IMR-90 (cell line): Measurements from ENCODE around the gene ARPP21. TPM values are rescaled to one million over a fixed set of nuclear protein-coding genes. Genes with fewer than 3 reads are reported as not detected.

Experiments
- ATAC-seq: fragments of 200-7000 bp; cut with Tn5 transposase; 2 replicates; pipeline ENCODE4 v1.9.1; 2020; ENCODE audit warnings: low read depth, mild to moderate bottlenecking, moderate library complexity
- BruUV-seq: library from RNA; stranded (reverse); fragments of 400-500 nt; replicated peaks from 2 replicates; lab custom pipeline; 2021; lab: Mats Ljungman, UMichigan
- CTCF ChIA-PET: fragments of 300-600 bp; formaldehyde crosslinking; extraction: SDS; loops from one replicate; lab custom pipeline; 2021; ENCODE audit warnings: antibody characterized with exemption; lab: Yijun Ruan, JAX
- POLR2A ChIA-PET: fragments of 300-600 bp; sonication (Branson Sonifier 250); formaldehyde crosslinking; loops from one replicate; lab custom pipeline; 2022; ENCODE audit warnings: antibody characterized with exemption; ENCODE audit not compliant: unreplicated experiment; lab: Charles Lee
- DNase-seq: peaks from one replicate; pipeline ENCODE4 v3.0.0; 2013
- H2AFZ ChIP-seq: replicated peaks from 2 replicates; pipeline ENCODE3; 2013; ENCODE audit warnings: low read length, mild to moderate bottlenecking; ENCODE audit not compliant: poor library complexity
- H2AK5ac ChIP-seq: 2 replicates; pipeline ENCODE4 v1.6.1; 2013; ENCODE audit warnings: low read depth, low read length, inconsistent platforms
- H2AK9ac ChIP-seq: replicated peaks from 2 replicates; pipeline ENCODE3; 2013; ENCODE audit warnings: mild to moderate bottlenecking, low read depth, low read length, moderate library complexity; ENCODE audit not compliant: poor library complexity
- H2BK120ac ChIP-seq: 2 replicates; pipeline ENCODE4 v1.6.1; 2013; ENCODE audit warnings: low read depth, low read length, inconsistent platforms
- H2BK15ac ChIP-seq: 3 replicates; pipeline ENCODE4 v1.6.1; 2013; ENCODE audit warnings: low read depth, low read length, inconsistent platforms
- H2BK20ac ChIP-seq: 2 replicates; pipeline ENCODE4 v1.6.1; 2013; ENCODE audit warnings: low read depth, mild to moderate bottlenecking, inconsistent platforms, low read length, moderate library complexity
- H2BK5ac ChIP-seq: 2 replicates; pipeline ENCODE4 v1.6.1; 2013; ENCODE audit warnings: mild to moderate bottlenecking, low read depth, low read length, inconsistent platforms; ENCODE audit not compliant: poor library complexity, severe bottlenecking
- H3K14ac ChIP-seq: replicated peaks from 2 replicates; pipeline ENCODE4 v1.6.1; 2013; ENCODE audit warnings: low read depth, low read length, inconsistent platforms
- H3K18ac ChIP-seq: 2 replicates; pipeline ENCODE4 v1.6.1; 2013; ENCODE audit warnings: low read depth, low read length, control low read depth
- H3K23ac ChIP-seq: 2 replicates; pipeline ENCODE4 v1.6.1; 2013; ENCODE audit warnings: low read depth, low read length, inconsistent platforms
- H3K27ac ChIP-seq: 2 replicates; pipeline ENCODE4 v1.5.1; 2013; ENCODE audit warnings: mild to moderate bottlenecking, control low read depth, low read length; ENCODE audit not compliant: insufficient read depth
- H3K27me3 ChIP-seq: 2 replicates; pipeline ENCODE4 v1.6.1; 2013; ENCODE audit warnings: low read length; ENCODE audit not compliant: control insufficient read depth, insufficient read depth
- H3K36me3 ChIP-seq: 2 replicates; pipeline ENCODE4 v1.6.1; 2013; ENCODE audit warnings: low read length, mixed read lengths; ENCODE audit not compliant: control insufficient read depth, insufficient read depth
- H3K4ac ChIP-seq: 2 replicates; pipeline ENCODE4 v1.6.1; 2013; ENCODE audit warnings: low read depth, low read length, inconsistent platforms
- H3K4me1 ChIP-seq: 2 replicates; pipeline ENCODE4 v1.6.1; 2013; ENCODE audit warnings: low read length, mixed read lengths; ENCODE audit not compliant: control insufficient read depth, insufficient read depth
- H3K4me2 ChIP-seq: 2 replicates; pipeline ENCODE4 v1.6.1; 2013; ENCODE audit warnings: low read depth, mild to moderate bottlenecking, control low read depth, low read length, moderate library complexity
- H3K4me3 ChIP-seq: 2 replicates; pipeline ENCODE4 v1.5.1; 2013; ENCODE audit warnings: low read depth, mild to moderate bottlenecking, control low read depth, low read length, moderate library complexity; ENCODE audit not compliant: insufficient read depth
- H3K56ac ChIP-seq: 2 replicates; pipeline ENCODE4 v1.6.1; 2013; ENCODE audit warnings: low read length, inconsistent platforms; ENCODE audit not compliant: insufficient read depth; ENCODE audit errors: extremely low read depth
- H3K79me1 ChIP-seq, 2 experiments: 2 replicates each; pipeline ENCODE4 v1.6.1; 2013; ENCODE audit warnings: low read length in 2 of 2, inconsistent platforms in 1 of 2, low read depth in 1 of 2
- H3K9ac ChIP-seq: 2 replicates; pipeline ENCODE4 v1.6.1; 2013; ENCODE audit warnings: low read depth, low read length, control low read depth
- H3K9me1 ChIP-seq: 2 replicates; pipeline ENCODE4 v1.6.1; 2013; ENCODE audit warnings: low read length, inconsistent platforms; ENCODE audit not compliant: insufficient read depth
- H3K9me3 ChIP-seq: 2 replicates; pipeline ENCODE4 v1.6.1; 2013; ENCODE audit warnings: low read length; ENCODE audit not compliant: control insufficient read depth, insufficient read depth
- H4K20me1 ChIP-seq: 2 replicates; pipeline ENCODE4 v1.6.1; 2013; ENCODE audit warnings: low read length, inconsistent platforms; ENCODE audit not compliant: insufficient read depth
- H4K5ac ChIP-seq: 2 replicates; pipeline ENCODE4 v1.6.1; 2013; ENCODE audit warnings: mild to moderate bottlenecking, low read depth, low read length, control low read depth
- H4K8ac ChIP-seq, 2 experiments: 2 replicates each; pipeline ENCODE4 v1.6.1; 2013; ENCODE audit warnings: low read depth in 2 of 2, low read length in 2 of 2, control low read depth in 1 of 2, inconsistent platforms in 1 of 2
- H4K91ac ChIP-seq: 2 replicates; pipeline ENCODE4 v1.6.1; 2013; ENCODE audit warnings: low read depth, low read length, inconsistent platforms; ENCODE audit not compliant: insufficient read depth
- BHLHE40 ChIP-seq: fragments of 150-350 bp; IDR thresholded peaks from 2 replicates; pipeline ENCODE4 v1.6.1; 2016; ENCODE audit warnings: mild to moderate bottlenecking, low read depth, low read length
- CEBPB ChIP-seq: IDR thresholded peaks from 2 replicates; pipeline ENCODE4 v1.6.1; 2012; ENCODE audit warnings: low read depth, low read length, improper control_type of control experiment
- CHD1 ChIP-seq: IDR thresholded peaks from 2 replicates; pipeline ENCODE4 v1.6.1; 2012; ENCODE audit warnings: low read depth, low read length, improper control_type of control experiment
- FOS ChIP-seq: fragments of 150-350 bp; IDR thresholded peaks from 2 replicates; pipeline ENCODE4 v1.6.1; 2016; ENCODE audit warnings: low read depth, low read length
- MAFK ChIP-seq: IDR thresholded peaks from 2 replicates; pipeline ENCODE4 v1.6.1; 2012; ENCODE audit warnings: low read depth, low read length, improper control_type of control experiment
- MAZ ChIP-seq: IDR thresholded peaks from 2 replicates; pipeline ENCODE4 v1.6.1; 2012; ENCODE audit warnings: low read depth, mild to moderate bottlenecking, low read length, improper control_type of control experiment, moderate library complexity, borderline replicate concordance
- MXI1 ChIP-seq: IDR thresholded peaks from 2 replicates; pipeline ENCODE4 v1.6.1; 2012; ENCODE audit warnings: low read depth, mild to moderate bottlenecking, low read length, moderate library complexity, borderline replicate concordance
- NFE2L2 ChIP-seq: fragments of 150-350 bp; IDR thresholded peaks from 2 replicates; pipeline ENCODE4 v1.6.1; 2016; ENCODE audit warnings: low read depth, mild to moderate bottlenecking, low read length
- POLR2A ChIP-seq: IDR thresholded peaks from 2 replicates; pipeline ENCODE4 v1.6.1; 2012; ENCODE audit warnings: mild to moderate bottlenecking, low read depth, low read length
- RAD21 ChIP-seq: IDR thresholded peaks from 2 replicates; pipeline ENCODE4 v1.6.1; 2012; ENCODE audit warnings: low read length, improper control_type of control experiment
- RCOR1 ChIP-seq: IDR thresholded peaks from 2 replicates; pipeline ENCODE4 v1.6.1; 2012; ENCODE audit warnings: mild to moderate bottlenecking, low read length, improper control_type of control experiment; ENCODE audit not compliant: insufficient replicate concordance
- RFX5 ChIP-seq: IDR thresholded peaks from 2 replicates; pipeline ENCODE4 v1.8.0; 2012; ENCODE audit warnings: low read depth, mild to moderate bottlenecking, low read length, moderate library complexity
- SMC3 ChIP-seq: fragments of 150-350 bp; IDR thresholded peaks from 2 replicates; pipeline ENCODE4 v1.6.1; 2016; ENCODE audit warnings: low read depth, mild to moderate bottlenecking, antibody characterized with exemption, low read length, moderate library complexity
- WGBS, 2 experiments: methylation state at CpG; one replicate each; pipeline versions ENCODE4 v1.1.5 to v1.1.7; 2013; ENCODE audit warnings: missing lambda C conversion rate in 2 of 2; ENCODE audit not compliant: insufficient read length in 1 of 2; ENCODE audit errors: extremely low coverage in 2 of 2; 5-methylcytosine and 5-hydroxymethylcytosine counted together
- dilution Hi-C: fragments of 300-500 bp; cut with HindIII; formaldehyde crosslinking; loops from one replicate; pipeline ENCODE4 v1.14.3; 2018; ENCODE audit warnings: low sequenced_read_pairs; ENCODE audit not compliant: unreplicated experiment
- in situ Hi-C: fragments of 300-500 bp; cut with MboI; formaldehyde crosslinking; loops from 3 replicates; pipeline ENCODE4 v1.14.3; 2019; ENCODE audit warnings: low sequenced_read_pairs, inconsistent platforms, mixed read lengths
- intact Hi-C: fragments of 100-400 bp; cut with micrococcal nuclease; formaldehyde crosslinking; loops from 2 replicates; pipeline ENCODE4 v1.10.0; 2022
- polyA plus RNA-seq, 3 experiments: library from polyadenylated mRNA; depleted of rRNA; stranded (reverse); fragments of >200 nt; gene quantifications; 2 replicates each; pipeline ENCODE4 v1.2.3, GENCODE V29; 2012; ENCODE audit warnings: low replicate concordance in 1 of 3
- total RNA-seq: library from RNA; depleted of rRNA; stranded (reverse); fragments of >200 nt; gene quantifications from 2 replicates; pipeline ENCODE4 v1.2.3, GENCODE V29; 2012
- TF ChIP-seq, protein P1 (sequence below): conservative IDR thresholded peaks from 2 replicates; pipeline ENCODE4 v1.5.1; 2012; ENCODE audit warnings: mild to moderate bottlenecking, low read depth, low read length, improper control_type of control experiment
- TF ChIP-seq, protein P2 (sequence below): fragments of 150-350 bp; IDR thresholded peaks from 2 replicates; pipeline ENCODE4 v1.6.1; 2016; ENCODE audit warnings: low read depth, mild to moderate bottlenecking, low read length, moderate library complexity, borderline replicate concordance
- TF ChIP-seq, protein P3 (sequence below): fragments of 150-350 bp; IDR thresholded peaks from 2 replicates; pipeline ENCODE4 v1.6.1; 2017; ENCODE audit warnings: mild to moderate bottlenecking, antibody characterized with exemption, low read length, low read depth

The ARPP21 gene
- total and polyA plus RNA-seq, 2 of the 4 experiments (the other 2 are of a cell fraction): not detected

DNA sequence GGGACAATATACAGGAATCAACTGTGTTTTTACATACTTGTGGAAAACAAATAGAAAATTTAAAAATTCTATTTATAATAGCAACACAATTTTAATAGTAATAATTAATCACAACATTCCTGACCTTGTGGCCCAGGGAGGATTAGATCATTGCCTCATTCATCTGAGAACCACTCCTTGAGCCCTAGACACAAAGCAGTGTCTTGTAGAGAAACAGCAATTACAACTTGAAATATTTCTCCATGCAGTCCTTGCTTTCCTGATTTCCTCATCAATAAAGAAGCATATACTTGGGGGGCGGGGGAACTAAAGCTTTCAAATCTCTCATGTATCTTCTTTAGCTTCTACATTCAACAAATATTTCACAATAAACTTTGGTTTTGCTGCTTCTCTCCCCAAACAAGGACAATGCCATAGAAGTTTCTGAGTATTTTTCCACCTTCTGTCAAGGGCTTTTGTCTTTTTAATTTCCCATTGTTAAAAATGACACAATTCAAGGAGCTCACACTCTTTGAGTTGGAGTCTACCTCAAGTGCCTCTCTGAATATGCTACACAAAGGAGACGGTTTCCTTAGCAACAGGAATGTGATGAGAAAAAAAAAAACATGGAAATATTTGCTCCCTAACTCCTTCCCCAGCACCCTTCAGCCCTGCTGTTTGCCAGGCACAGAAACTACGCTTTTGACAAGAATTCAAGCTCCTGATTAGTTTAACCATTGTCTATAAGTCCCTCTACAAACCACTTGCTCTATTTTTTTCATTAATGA, 118.8 kb downstream of the ARPP21 start:
- H3K4me3 ChIP-seq: no peak overlapping the region
- no peak overlapping the region for H4K91ac ChIP-seq
- no peak overlapping the region for H3K4me2 ChIP-seq
- H3K56ac ChIP-seq: no peak overlapping the region
- H2BK20ac ChIP-seq: no peak overlapping the region
- no peak for ATAC-seq
- H3K4me1 ChIP-seq: no peaks in the 10 kb centered on the region
- H2AK5ac ChIP-seq: no peak overlapping the region
- no peak overlapping the region for H3K4ac ChIP-seq
- DNase-seq: no peak
- ChIA-PET CTCF (no interaction called here), POLR2A (no interaction called here)
- no peaks in the 10 kb centered on the region for H3K9me3 ChIP-seq
- H3K23ac ChIP-seq: no peak overlapping the region
- no peaks in the 10 kb centered on the region for H4K20me1 ChIP-seq
- in situ Hi-C loops (no loop called here), dilution Hi-C loops (no loop called here), intact Hi-C loops (no loop called here)
- H4K8ac ChIP-seq: no peak overlapping the region
- no peak overlapping the region for H3K18ac ChIP-seq
- WGBS, 2 experiments: 40% methylated on average over 1 of the region's 3 CpGs; no CpG with 5 or more reads in 1 of the 2 experiments
- H3K9me1 ChIP-seq: no peaks in the 10 kb centered on the region
- no peak overlapping the region for H3K27ac ChIP-seq
- no peak overlapping the region for H2AFZ ChIP-seq
- no peak overlapping the region for H2BK15ac ChIP-seq
- H2BK120ac ChIP-seq: no peak overlapping the region
- H3K79me1 ChIP-seq: no peaks in the 10 kb centered on the region
- H4K5ac ChIP-seq: no peak overlapping the region
- H2BK5ac ChIP-seq: no peak overlapping the region
- BruUV-seq: no TSS peak
- no peak overlapping the region for H2AK9ac ChIP-seq
- H3K36me3 ChIP-seq: no peaks in the 10 kb centered on the region
- no peak overlapping the region for H3K14ac ChIP-seq
- no peaks in the 10 kb centered on the region for H3K27me3 ChIP-seq
- no peak for TF ChIP-seq MAFK
- TF ChIP-seq RFX5: no peak
- TF ChIP-seq BHLHE40: no peak
- TF ChIP-seq POLR2A: no peak
- TF ChIP-seq, protein P1, sequence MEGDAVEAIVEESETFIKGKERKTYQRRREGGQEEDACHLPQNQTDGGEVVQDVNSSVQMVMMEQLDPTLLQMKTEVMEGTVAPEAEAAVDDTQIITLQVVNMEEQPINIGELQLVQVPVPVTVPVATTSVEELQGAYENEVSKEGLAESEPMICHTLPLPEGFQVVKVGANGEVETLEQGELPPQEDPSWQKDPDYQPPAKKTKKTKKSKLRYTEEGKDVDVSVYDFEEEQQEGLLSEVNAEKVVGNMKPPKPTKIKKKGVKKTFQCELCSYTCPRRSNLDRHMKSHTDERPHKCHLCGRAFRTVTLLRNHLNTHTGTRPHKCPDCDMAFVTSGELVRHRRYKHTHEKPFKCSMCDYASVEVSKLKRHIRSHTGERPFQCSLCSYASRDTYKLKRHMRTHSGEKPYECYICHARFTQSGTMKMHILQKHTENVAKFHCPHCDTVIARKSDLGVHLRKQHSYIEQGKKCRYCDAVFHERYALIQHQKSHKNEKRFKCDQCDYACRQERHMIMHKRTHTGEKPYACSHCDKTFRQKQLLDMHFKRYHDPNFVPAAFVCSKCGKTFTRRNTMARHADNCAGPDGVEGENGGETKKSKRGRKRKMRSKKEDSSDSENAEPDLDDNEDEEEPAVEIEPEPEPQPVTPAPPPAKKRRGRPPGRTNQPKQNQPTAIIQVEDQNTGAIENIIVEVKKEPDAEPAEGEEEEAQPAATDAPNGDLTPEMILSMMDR: no peak
- TF ChIP-seq CEBPB: no peak
- TF ChIP-seq MAZ: no peak
- no peak for TF ChIP-seq CHD1
- no peak for TF ChIP-seq FOS
- TF ChIP-seq RCOR1: no peak
- no peak for TF ChIP-seq SMC3
- TF ChIP-seq, protein P2, sequence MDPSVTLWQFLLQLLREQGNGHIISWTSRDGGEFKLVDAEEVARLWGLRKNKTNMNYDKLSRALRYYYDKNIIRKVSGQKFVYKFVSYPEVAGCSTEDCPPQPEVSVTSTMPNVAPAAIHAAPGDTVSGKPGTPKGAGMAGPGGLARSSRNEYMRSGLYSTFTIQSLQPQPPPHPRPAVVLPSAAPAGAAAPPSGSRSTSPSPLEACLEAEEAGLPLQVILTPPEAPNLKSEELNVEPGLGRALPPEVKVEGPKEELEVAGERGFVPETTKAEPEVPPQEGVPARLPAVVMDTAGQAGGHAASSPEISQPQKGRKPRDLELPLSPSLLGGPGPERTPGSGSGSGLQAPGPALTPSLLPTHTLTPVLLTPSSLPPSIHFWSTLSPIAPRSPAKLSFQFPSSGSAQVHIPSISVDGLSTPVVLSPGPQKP: no peak
- no peak for TF ChIP-seq RAD21
- TF ChIP-seq, protein P3, sequence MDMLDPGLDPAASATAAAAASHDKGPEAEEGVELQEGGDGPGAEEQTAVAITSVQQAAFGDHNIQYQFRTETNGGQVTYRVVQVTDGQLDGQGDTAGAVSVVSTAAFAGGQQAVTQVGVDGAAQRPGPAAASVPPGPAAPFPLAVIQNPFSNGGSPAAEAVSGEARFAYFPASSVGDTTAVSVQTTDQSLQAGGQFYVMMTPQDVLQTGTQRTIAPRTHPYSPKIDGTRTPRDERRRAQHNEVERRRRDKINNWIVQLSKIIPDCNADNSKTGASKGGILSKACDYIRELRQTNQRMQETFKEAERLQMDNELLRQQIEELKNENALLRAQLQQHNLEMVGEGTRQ: no peak
- TF ChIP-seq MXI1: no peak
- TF ChIP-seq NFE2L2: no peak
- no peak overlapping the region for H3K9ac ChIP-seq
